Activated naive CD8-positive, alpha-beta T cell treated with anti-CD3 and anti-CD28 coated beads for 36 hours (primary cell): Measurements from ENCODE around the gene SYS1. TPM values are rescaled to one million over a fixed set of nuclear protein-coding genes. Genes with fewer than 3 reads are reported as not detected.
A peak's percentile ranks its signal among the peaks of the same experiment; 100 is the strongest.

Experiments
- DNase-seq: peaks from one replicate; pipeline ENCODE4 v3.0.0; 2021
- H3K27ac Mint-ChIP-seq: one replicate; pipeline ENCODE4 v1.8.0; 2022; ENCODE audit warnings: mild to moderate bottlenecking, moderate library complexity, mixed read lengths
- H3K27me3 Mint-ChIP-seq: one replicate; pipeline ENCODE4 v1.8.0; 2022; ENCODE audit warnings: mild to moderate bottlenecking, mixed read lengths
- H3K36me3 Mint-ChIP-seq: one replicate; pipeline ENCODE4 v1.8.0; 2021; ENCODE audit warnings: mild to moderate bottlenecking, mixed read lengths
- H3K4me1 Mint-ChIP-seq: one replicate; pipeline ENCODE4 v1.8.0; 2021; ENCODE audit warnings: mixed read lengths
- H3K4me3 Mint-ChIP-seq: one replicate; pipeline ENCODE4 v1.8.0; 2022; ENCODE audit warnings: mild to moderate bottlenecking, moderate library complexity, mixed read lengths
- H3K9me3 Mint-ChIP-seq: one replicate; pipeline ENCODE4 v1.8.0; 2022; ENCODE audit warnings: mixed read lengths
- total RNA-seq, 2 experiments: library from RNA; stranded (reverse); gene quantifications; one replicate each; pipeline ENCODE4 v1.2.3, GENCODE V29; 2021

Gene SYS1
- total RNA-seq, 2 experiments from 2014 or later = 21.5 to 26.6 TPM

DNA sequence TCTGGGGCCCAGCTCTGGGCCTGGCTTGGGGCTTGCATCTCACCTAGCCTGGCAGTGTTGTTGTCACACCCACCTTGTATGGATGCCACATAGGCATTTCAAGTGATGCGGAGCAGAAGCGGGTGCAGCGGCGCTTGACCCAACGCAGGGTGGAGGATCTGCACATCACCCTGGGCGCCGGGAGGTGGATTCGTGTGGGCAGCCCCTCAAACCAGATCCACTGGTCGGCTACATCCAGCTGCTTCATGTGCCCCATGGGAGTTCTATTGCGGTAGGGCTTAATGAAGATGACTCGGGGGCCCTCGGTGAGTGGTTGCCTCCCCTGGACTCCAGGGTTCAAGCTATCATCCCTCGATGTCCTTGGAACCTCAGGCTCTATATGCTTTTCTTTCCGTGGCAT, 12.0 kb downstream of the SYS1 start:
- no peaks in the 10 kb centered on the region for H3K9me3 Mint-ChIP-seq
- no peak for DNase-seq
- no peak overlapping the region for H3K4me3 Mint-ChIP-seq
- no peaks in the 10 kb centered on the region for H3K27me3 Mint-ChIP-seq
- H3K4me1 Mint-ChIP-seq = peaks cover 22% of the 10 kb centered on the region
- no peak overlapping the region for H3K27ac Mint-ChIP-seq
- peaks cover 7% of the 10 kb centered on the region for H3K36me3 Mint-ChIP-seq

DNA sequence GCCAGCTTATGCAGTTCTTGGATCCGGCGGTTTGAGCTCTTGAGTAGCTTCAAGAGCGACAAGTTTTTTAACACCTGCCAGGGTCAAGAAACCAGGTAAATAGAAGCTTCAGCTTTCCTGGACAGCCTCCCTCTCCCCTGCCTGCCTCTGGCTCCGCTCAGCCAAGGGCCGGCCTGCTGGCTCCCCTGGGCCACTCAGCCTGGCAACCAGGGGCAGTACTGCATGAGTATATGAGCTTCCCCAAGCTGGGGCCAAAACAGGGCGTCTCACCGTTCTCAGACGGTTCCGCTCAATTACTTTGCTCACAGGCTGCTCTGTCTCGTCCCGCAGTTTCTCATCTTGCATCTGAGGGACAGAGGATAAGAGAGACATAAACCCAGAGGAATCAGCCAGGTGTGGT, 14.3 kb downstream of the SYS1 start:
- Mint-ChIP-seq H3K27ac (no peak overlapping the region), H3K27me3 (no peaks in the 10 kb centered on the region), H3K9me3 (no peaks in the 10 kb centered on the region), H3K4me1 (peaks cover 21% of the 10 kb centered on the region), H3K36me3 (peaks cover 10% of the 10 kb centered on the region), H3K4me3 (no peak overlapping the region)
- no peak for DNase-seq

GRCh38 chr20:45378191-45378590, 15.2 kb downstream of the SYS1 start, which contains the start of gene TP53TG5:
Gene TP53TG5 (minus strand): TSS chr20:45378325. CDS start chr20:45378236, 89 bp downstream.
- no peak within 1 kb of the TSS for H3K4me3 Mint-ChIP-seq
- no peaks in the 10 kb centered on the region for H3K9me3 Mint-ChIP-seq
- no peak for DNase-seq
- peaks cover 14% of the 10 kb centered on the region for H3K4me1 Mint-ChIP-seq
- no peaks in the 10 kb centered on the region for H3K27me3 Mint-ChIP-seq
- H3K27ac Mint-ChIP-seq = no peak within 1 kb of the TSS
- peaks cover 10% of the 10 kb centered on the region for H3K36me3 Mint-ChIP-seq

- DNase-seq = no peak
- Mint-ChIP-seq H3K9me3 (peaks cover 6% of the 10 kb centered on the region), H3K4me1 (peaks cover 11% of the 10 kb centered on the region), H3K27me3 (no peaks in the 10 kb centered on the region), H3K27ac (no peak overlapping the region), H3K36me3 (peaks cover 16% of the 10 kb centered on the region), H3K4me3 (no peak overlapping the region)
Observed at GRCh38 chr20:45387274-45387673, 24.3 kb downstream of the SYS1 start.

- DNase-seq = no peak
- Mint-ChIP-seq H3K9me3 (peaks cover 6% of the 10 kb centered on the region), H3K27me3 (no peaks in the 10 kb centered on the region), H3K4me3 (no peak overlapping the region), H3K36me3 (peaks cover 14% of the 10 kb centered on the region), H3K4me1 (peaks cover 11% of the 10 kb centered on the region), H3K27ac (no peak overlapping the region)
Observed at GRCh38 chr20:45390931-45391330, 28.0 kb downstream of the SYS1 start.

GRCh38 chr20:45391559-45391958, 28.6 kb downstream of the SYS1 start:
- no peak for DNase-seq
- no peaks in the 10 kb centered on the region for H3K27me3 Mint-ChIP-seq
- peaks cover 6% of the 10 kb centered on the region for H3K9me3 Mint-ChIP-seq
- peaks cover 11% of the 10 kb centered on the region for H3K4me1 Mint-ChIP-seq
- H3K4me3 Mint-ChIP-seq = no peak overlapping the region
- H3K36me3 Mint-ChIP-seq = peaks cover 12% of the 10 kb centered on the region
- no peak overlapping the region for H3K27ac Mint-ChIP-seq

GRCh38 chr20:45392733-45393132, 29.8 kb downstream of the SYS1 start:
- Mint-ChIP-seq H3K4me1 (peaks cover 8% of the 10 kb centered on the region), H3K27ac (no peak overlapping the region), H3K36me3 (peaks cover 5% of the 10 kb centered on the region), H3K4me3 (no peak overlapping the region), H3K9me3 (no peaks in the 10 kb centered on the region), H3K27me3 (no peaks in the 10 kb centered on the region)
- no peak for DNase-seq

GRCh38 chr20:45394221-45395113, 31.5 kb downstream of the SYS1 start:
- no peaks in the 10 kb centered on the region for H3K27me3 Mint-ChIP-seq
- DNase-seq = no peak
- no peak overlapping the region for H3K27ac Mint-ChIP-seq
- no peak overlapping the region for H3K4me3 Mint-ChIP-seq
- peaks cover 2% of the 10 kb centered on the region for H3K9me3 Mint-ChIP-seq
- H3K36me3 Mint-ChIP-seq = peaks cover 3% of the 10 kb centered on the region
- H3K4me1 Mint-ChIP-seq = peaks cover 8% of the 10 kb centered on the region

GRCh38 chr20:45395114-45395415, 32.1 kb downstream of the SYS1 start:
- Mint-ChIP-seq H3K4me3 (no peak overlapping the region), H3K9me3 (peaks cover 6% of the 10 kb centered on the region), H3K27me3 (no peaks in the 10 kb centered on the region), H3K27ac (no peak overlapping the region), H3K4me1 (peaks cover 8% of the 10 kb centered on the region), H3K36me3 (peaks cover 9% of the 10 kb centered on the region)
- no peak for DNase-seq

DNA sequence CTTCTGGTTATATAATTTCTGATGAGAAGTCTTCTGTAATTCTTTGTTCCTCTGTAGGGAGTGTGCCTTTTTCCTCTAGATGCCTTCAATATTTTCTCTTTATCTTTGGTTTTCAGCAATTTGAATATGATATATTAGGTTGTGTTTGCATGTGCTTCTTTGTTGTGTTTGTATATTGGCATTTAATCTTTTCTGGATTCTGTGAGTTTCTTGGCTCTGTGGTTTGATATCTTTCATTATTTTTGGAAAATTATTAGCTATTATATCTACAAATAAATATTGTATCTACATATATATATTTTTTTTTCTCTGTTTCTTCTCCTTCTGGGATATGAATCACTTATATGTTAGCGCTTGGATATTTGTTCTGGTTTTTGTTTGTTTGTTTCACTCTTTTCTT, 36.1 kb downstream of the SYS1 start:
- no peak for DNase-seq
- peaks cover 30% of the 10 kb centered on the region for H3K36me3 Mint-ChIP-seq
- H3K9me3 Mint-ChIP-seq = peaks cover 19% of the 10 kb centered on the region
- H3K27ac Mint-ChIP-seq = no peak overlapping the region
- peaks cover 3% of the 10 kb centered on the region for H3K27me3 Mint-ChIP-seq
- H3K4me3 Mint-ChIP-seq = no peak overlapping the region
- no peaks in the 10 kb centered on the region for H3K4me1 Mint-ChIP-seq

- H3K4me1 Mint-ChIP-seq = peaks cover 5% of the 10 kb centered on the region
- H3K27me3 Mint-ChIP-seq = peaks cover 3% of the 10 kb centered on the region
- H3K4me3 Mint-ChIP-seq = no peak overlapping the region
- H3K9me3 Mint-ChIP-seq = peaks cover 19% of the 10 kb centered on the region
- H3K36me3 Mint-ChIP-seq = peaks cover 30% of the 10 kb centered on the region
- DNase-seq = no peak
- no peak overlapping the region for H3K27ac Mint-ChIP-seq
Observed at GRCh38 chr20:45400346-45401031, 37.5 kb downstream of the SYS1 start.

GRCh38 chr20:45402946-45403345, 40.0 kb downstream of the SYS1 start:
- Mint-ChIP-seq H3K27me3 (peaks cover 3% of the 10 kb centered on the region), H3K9me3 (peaks cover 19% of the 10 kb centered on the region), H3K36me3 (peaks cover 30% of the 10 kb centered on the region), H3K4me1 (peaks cover 14% of the 10 kb centered on the region), H3K27ac (no peak overlapping the region), H3K4me3 (no peak overlapping the region)
- DNase-seq = no peak

DNA sequence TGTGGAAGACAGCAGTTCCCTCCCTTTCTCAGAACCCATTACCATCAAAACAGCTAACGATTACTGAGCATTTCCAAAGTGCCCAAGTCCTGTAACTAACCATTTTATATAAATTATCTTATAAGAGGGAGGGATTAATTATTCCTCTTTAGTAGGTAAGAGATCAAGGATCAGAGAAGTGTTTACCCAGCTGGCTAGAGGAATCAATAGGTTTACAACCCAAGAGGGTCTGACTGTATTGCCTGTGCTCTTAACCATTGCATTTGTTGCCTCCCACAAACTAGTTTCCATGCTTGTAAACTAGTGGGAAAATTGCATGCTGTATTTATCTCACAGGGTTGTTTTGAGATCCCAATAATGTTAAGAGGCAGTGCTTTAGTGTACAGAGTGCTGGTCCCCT, 41.5 kb downstream of the SYS1 start:
- DNase-seq = no peak
- Mint-ChIP-seq H3K4me3 (peak overlapping the region; percentile 74), H3K27ac (no peak overlapping the region), H3K36me3 (peaks cover 27% of the 10 kb centered on the region), H3K27me3 (peaks cover 3% of the 10 kb centered on the region), H3K9me3 (peaks cover 16% of the 10 kb centered on the region), H3K4me1 (peaks cover 21% of the 10 kb centered on the region)

DNA sequence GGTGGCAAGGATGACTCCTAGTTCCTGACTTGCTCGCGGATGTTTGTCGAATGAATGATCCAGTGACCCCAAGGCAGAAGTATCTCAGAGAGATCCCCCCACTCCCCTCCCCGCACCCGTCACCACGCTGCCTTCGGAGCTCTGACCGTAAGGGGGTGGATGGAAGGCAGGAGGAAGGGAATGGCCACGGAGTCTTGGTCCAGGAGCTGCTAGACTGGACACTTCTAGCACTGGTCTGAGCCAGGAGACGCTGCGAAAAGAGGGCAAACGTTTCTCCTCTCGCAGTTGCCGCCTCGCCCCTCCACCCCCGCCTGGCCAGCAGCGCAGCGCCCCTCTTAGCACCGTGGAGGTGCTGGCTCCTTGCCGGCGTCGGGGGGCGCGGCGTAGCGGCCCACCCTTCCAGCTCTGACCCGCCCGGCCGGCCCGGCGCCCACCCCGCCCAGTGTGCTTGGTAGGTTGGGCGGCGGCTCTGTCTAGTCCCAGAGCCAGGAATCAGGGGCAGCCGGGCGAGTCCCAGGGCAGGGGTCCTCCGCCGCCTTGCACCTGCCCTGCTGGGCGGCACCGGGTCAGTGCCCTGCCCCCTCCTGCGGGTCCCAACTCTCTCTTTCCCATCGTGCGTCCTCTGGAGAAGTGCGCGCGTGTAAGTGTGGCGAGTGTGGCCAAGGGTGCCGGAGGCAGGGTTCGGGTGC, 42.8 kb downstream of the SYS1 start:
- peak; percentile 24 for DNase-seq
- H3K27ac Mint-ChIP-seq = no peak overlapping the region
- H3K4me1 Mint-ChIP-seq = peaks cover 21% of the 10 kb centered on the region
- H3K27me3 Mint-ChIP-seq = peaks cover 3% of the 10 kb centered on the region
- peak overlapping the region; percentile 74 for H3K4me3 Mint-ChIP-seq
- H3K36me3 Mint-ChIP-seq = peaks cover 14% of the 10 kb centered on the region
- peaks cover 11% of the 10 kb centered on the region for H3K9me3 Mint-ChIP-seq
